GM21786 (cell line): ENCODE results near the gene LRRC4C.
"Not testable (repeated sequence)": the region's sequence is repeated elsewhere in the genome, so short reads cannot be mapped to it uniquely, and the experiment has no call there.

Experiments used
- ATAC-seq: cut with Tn5 transposase; IDR thresholded peaks from one replicate; pipeline ENCODE4 v1.9.1; 2021; ENCODE audit not compliant: unreplicated experiment

LRRC4C gene

GRCh38 chr11:40885250-40885954, 574.0 kb downstream of the LRRC4C start:
- ATAC-seq = no peak

GRCh38 chr11:40882301-40882700, 577.2 kb downstream of the LRRC4C start:
- no peak for ATAC-seq

GRCh38 chr11:40879911-40880310, 579.5 kb downstream of the LRRC4C start:
- no peak for ATAC-seq

GRCh38 chr11:40877981-40878380, 581.5 kb downstream of the LRRC4C start:
- ATAC-seq = no peak

GRCh38 chr11:40877256-40877655, 582.2 kb downstream of the LRRC4C start:
- no peak for ATAC-seq

DNA sequence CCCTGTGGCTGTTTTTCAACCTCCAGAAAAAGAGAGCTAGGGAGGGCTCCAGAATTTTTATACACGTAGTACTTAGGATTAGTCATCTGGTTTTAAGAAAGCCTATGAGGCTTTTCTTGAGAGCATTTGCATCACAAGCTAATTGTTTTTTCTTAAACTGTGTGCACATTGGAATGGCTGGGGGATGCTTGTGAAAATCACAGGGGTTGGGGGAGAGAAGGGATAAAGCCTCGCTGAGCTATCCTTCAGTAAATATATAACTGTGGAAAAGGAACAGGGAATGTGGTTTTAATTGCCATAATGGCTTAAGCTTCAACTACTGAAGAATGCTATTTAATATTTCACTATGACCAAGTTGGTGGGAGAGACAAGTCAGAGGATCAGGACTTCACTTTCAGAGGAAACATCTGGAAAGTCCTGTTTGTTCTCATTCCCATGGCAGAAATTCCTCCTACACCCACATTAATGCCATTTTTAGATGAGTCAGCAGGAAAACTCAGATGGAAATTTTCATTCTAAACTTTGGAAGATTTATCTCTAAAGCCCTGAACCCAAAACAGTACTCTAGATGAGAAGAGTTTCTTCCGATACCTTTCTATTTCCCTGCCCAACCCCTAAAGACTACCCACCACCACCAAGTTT, 591.3 kb downstream of the LRRC4C start:
- ATAC-seq = no peak

GRCh38 chr11:40857754-40858153, 601.7 kb downstream of the LRRC4C start:
- not testable (repeated sequence) for ATAC-seq

DNA sequence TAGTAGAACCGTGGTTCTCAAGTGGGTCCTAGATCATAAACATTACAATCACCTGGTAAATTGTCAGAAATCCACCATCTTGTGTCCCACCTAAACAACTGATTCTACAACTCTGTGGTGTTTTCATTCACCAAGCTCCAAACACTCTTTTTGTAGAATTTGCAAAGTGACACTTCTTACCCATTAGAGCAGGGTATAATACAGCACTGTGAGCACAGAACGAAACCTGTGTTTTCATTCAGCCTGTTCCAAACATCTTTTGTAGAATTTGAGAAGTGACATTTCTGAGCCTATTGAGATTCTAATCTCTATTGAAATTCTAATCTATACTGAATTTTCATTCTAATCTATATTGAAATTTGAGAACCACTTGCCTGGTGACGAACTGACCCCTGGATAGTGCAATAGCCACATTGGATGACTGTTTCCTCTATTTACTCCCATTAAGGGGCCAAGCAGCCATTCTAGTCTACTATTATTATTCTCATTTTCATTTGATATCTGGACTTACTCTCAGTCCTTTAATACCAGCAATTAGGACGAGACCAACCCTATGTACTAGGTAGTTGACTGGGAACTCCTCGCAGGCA, 616.6 kb downstream of the LRRC4C start:
- ATAC-seq = no peak

- no peak for ATAC-seq
These were observed 618.2 kb downstream of the LRRC4C start for GRCh38 chr11:40841231-40841630.

DNA sequence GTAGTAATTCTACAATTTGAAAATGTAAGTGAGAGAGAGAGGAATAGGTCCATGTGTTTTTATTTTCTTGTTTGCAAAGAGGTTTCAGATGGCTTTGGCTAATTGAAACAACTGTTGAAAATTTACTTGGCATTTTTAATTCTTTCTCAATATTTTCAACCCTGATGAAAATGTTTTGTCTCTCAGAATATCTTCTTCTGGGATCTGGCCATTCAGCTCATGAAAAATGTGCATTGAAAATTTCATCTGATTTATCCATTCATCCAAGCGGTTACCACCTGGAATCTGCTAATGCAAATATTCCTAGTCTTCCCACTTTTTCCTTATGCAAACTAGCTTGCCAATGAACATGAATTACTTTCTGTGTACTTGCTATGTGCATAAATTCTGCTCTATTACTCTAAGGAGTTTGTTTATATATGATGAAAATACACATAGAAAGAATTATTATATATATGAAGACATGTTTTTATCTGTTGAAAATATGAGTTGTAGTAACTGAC, 621.2 kb downstream of the LRRC4C start:
- ATAC-seq = no peak

DNA sequence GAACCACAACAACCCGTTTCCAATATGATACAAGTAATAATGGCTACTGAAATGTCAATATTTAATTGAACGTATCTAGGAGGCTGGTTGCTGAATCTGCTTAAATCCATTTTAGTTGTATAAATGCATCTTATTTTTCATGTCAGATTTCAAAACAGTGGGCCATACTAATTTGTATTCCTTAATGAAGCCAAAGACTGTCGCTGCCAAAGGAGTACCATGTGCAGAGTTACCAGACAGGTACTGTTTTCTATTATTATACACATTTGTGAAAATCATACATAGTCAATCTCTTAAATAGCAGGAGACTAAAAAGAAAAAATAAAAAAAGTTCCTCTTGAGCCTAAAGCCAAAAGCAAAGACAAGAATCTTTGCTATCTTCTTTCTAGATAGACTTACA, 632.3 kb downstream of the LRRC4C start:
- no peak for ATAC-seq

DNA sequence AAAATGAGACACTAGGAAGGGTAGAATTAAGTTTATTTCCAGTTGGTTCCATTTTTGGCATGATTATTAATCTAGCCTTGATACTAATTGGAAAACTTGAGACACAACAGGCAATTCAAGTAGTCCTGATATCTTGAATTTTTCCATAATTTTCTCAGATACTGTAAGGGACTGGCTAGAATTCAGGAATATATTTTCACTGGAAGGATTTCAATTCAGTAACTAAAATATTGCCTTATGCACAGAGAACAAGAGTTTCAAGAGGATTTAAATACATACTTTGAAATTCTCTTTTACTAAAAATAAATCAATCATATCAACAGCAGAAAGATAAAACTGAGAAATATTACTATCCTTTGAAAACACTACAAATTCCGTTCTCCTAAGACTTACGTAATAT, 632.9 kb downstream of the LRRC4C start:
- no peak for ATAC-seq

DNA sequence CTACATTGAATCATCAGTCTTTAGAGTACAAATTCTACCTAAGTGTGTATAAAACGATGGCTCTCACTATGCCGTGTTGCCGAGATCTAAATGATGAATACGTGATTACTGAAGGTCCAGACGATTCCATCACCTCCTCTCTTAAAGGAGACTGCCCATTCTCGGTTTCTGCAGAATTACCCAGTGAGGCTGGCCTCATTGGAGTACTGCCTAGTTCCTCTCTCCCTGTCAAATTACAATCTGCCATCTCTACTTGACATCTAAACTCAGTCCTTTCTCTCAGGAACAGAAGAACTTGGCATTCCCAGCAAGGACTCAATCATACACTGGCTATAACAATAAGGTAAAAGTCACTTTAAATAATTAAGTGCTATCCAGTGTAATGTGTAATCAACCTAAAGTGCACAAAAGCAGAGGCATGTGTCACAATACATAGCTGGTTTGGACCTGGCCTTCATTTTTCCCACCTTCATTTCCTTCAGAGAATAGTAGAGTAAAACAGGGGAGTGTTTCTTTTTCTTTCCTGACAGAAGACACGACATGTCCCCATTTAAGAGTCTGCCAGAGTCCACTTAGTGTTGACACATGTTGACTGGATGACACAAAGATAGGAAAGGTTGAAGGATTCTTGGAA, 634.1 kb downstream of the LRRC4C start:
- ATAC-seq = no peak

DNA sequence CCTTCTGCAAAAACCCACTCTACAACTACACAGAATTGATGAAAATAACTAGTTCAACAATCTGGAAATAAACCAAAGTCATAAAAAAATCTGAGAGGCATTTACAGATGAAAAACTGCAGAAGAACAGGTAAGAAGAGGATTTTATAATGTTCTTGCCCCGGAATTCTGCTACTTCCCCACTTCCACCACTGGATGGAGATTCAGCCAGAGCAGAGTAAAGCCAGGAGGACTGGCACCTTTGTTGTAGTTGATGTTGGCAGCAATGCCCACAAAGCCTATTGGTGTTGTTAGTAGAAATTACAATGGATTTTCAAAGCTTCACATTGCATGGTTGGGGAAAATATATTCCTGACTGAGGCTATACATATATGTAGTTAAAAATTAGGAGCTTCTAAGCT, 640.2 kb downstream of the LRRC4C start:
- ATAC-seq = no peak

DNA sequence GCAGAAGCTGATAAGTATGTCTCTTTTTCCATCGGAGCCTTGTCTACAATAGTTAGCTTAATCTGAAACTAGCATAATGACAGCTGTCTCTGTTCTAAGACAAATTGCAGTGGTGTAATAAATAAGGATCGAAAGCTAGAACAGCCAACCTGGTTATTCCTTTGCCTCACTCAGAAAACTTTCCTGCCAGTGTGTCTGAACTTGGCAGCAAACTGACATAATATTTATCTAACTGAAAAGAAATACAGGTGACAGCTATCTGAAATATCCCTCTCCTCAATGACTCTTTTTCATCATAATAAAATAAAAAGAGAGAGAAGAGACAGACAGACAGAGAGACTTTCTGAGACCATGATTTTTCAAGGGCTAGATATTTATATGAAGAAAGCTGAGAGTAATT, 642.5 kb downstream of the LRRC4C start:
- ATAC-seq = no peak

DNA sequence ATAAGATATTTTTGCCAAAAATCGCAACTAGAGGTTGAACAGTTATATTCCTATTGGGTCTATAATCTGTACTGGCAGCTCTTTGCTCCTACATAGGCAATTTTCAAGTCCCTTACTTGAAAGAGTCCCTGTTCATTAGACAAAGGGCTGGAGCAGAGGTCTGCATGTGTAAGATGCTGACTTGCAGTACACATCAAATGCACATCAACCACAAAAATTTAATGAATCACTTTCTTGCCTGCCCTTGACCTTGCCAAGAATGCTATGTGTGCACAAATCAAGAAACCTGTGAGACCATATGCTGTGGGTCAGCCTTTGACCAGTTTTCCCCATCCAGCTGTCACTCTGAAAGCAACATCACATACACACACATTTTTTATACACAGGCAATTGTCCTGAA, 661.5 kb downstream of the LRRC4C start:
- no peak for ATAC-seq

DNA sequence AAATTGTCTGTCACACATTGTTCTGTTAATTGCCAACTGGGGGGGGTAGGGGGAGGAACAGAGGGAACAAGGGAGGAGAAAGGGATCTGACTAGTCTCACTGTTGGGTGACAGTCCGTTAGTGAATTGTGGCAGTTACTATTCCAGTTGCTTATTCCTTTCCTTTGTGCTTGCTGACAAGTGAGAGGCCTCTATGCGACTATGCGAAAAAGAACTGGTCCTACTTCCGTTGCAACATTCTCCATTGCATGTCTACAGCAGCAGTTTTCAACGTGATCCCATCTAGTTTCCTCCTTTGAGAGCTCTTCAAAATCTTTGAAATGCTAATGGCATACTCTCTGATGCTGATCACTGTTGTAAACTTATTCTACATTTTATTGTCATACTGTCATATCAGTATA, 672.2 kb downstream of the LRRC4C start:
- no peak for ATAC-seq

DNA sequence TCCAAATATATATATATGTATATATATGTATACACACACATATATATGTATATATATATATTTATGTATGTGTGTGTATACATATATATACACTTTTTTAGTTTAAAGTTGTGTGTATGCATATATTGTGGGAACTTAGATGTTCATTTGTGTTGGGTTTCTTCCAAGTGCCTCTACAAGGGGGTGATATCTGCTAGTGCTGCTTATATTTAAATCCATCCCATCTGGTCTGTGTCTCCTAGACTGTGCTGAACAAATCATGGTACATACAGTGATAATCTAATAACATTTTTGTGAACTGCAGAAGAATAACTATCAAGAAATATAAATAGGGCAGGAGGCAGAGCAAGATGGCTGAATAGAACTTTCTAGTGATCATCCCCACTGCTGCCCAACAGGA, 696.4 kb downstream of the LRRC4C start:
- no peak for ATAC-seq

GRCh38 chr11:40759341-40759740, 700.1 kb downstream of the LRRC4C start:
- no peak for ATAC-seq

DNA sequence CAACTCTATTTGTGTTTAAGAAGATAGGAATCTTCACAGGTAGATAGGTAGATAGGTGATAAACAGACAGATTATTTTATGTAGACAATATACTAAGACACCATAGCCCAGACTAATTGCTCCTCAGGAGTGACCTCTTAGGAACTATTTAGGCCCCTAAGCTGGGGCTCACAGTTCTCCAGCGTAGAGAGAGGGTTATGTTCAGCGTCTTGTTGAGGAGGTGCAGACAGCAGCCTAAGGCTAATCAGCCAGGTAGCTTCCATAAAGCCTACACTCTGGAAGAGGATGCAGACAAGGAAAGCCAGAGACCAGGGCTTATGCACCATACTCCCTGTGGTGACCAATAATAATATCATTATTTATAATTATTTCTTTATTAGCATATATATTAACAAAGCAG, 705.2 kb downstream of the LRRC4C start:
- ATAC-seq = no peak

GRCh38 chr11:40746282-40746681, 713.2 kb downstream of the LRRC4C start:
- no peak for ATAC-seq

DNA sequence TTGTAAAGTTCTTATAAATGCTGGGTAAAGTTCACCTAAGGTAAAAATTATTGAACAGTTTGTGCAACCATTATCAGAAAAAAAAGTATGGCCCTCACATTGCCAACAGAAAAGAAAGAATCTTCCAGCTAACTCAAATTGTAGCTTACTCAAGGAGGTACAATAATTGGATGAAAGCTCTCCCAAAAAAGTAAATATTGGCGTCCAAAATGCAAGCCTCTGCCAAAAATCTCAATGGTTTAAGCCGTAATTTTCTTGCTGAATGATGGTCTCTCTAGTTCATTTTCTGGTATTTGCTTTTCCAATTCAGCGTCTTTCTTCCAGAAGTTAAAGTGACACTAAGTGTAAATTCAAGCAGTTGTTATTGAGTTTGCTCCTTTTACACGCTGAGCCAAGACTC, 727.3 kb downstream of the LRRC4C start:
- ATAC-seq = no peak
